ENCODE data around the gene MAPK10. TPM values are rescaled to one million over a fixed set of nuclear protein-coding genes. Genes with fewer than 3 reads are reported as not detected.

MAPK10 gene
- total and polyA plus RNA-seq, 7 experiments from 2014 or later = 0.54 TPM; not detected in 6

DNA sequence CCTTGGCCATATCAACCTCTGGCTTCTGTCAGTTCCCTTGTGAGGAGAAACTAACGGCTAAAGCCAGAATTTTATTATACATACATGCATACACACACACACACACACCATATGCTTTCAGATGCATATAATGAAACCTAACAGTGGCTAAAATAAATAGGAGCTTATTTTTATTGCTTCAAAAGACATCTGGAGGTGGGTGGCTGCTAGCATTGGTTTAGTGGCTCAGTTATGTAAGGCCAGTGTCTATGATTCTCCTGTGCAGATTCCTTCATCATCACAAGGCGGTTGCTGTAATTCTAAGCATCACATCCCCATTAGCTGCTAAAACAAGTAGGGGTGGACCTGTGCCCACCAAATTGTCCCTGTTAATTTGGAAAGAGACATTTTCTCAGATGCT lies 110.8 kb downstream of the MAPK10 start:
- Mint-ChIP-seq H3K27ac (no peak overlapping the region), H3K4me1 (no peaks in the 10 kb centered on the region), H3K4me3 (no peak overlapping the region), H3K9me3 (peaks cover 0 to 2% (median 0%) of the 10 kb centered on the region in 11 donors), H3K36me3 (no peaks in the 10 kb centered on the region), H3K27me3 (no peaks in the 10 kb centered on the region)
- DNase-seq (no peak), ATAC-seq (no peak)
- intact Hi-C loops (cut with micrococcal nuclease) = no loop called here
- ChIA-PET CTCF (no interaction called here), POLR2A (no interaction called here)
- Histone ChIP-seq H3K9me3 (ENCODE audit: control insufficient read depth in 2 of 3, low read length in 3 of 3) (no peaks in the 10 kb centered on the region), H3K27ac (ENCODE audit: low read depth, low read length) (no peak overlapping the region), H3K27me3 (ENCODE audit: control insufficient read depth in 2 of 2, insufficient read depth in 2 of 2, low read length in 2 of 2) (no peaks in the 10 kb centered on the region), H3K4me1 (ENCODE audit: control insufficient read depth in 2 of 2, insufficient read depth in 2 of 2, low read length in 2 of 2) (no peaks in the 10 kb centered on the region), H3K4me3 (ENCODE audit: low read length) (no peak overlapping the region), H3K36me3 (ENCODE audit: control insufficient read depth in 2 of 3, insufficient read depth in 3 of 3, low read length in 3 of 3) (no peaks in the 10 kb centered on the region)

DNA sequence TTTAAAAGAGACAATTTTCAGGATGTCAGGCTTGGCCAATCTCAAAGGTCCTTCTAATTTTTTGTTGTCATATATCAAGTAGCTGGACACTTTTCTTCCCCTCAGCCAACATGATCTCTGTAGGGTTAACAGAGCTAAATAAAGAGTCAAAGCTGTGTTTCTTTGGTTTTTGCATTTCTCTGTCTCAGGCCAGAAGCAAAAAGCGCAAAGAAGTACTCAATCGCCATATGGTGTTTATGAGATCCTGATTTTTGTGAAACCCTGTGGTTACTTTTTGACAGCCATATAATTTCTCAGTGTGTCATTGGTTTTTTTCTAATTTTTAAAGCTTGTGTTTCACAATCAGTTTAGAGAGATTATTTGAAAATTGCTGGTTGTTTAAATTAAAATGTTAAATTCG lies 111.9 kb downstream of the MAPK10 start:
- Histone ChIP-seq H3K4me3 (ENCODE audit: low read length) (no peak overlapping the region), H3K27me3 (ENCODE audit: control insufficient read depth in 2 of 2, insufficient read depth in 2 of 2, low read length in 2 of 2) (no peaks in the 10 kb centered on the region), H3K4me1 (ENCODE audit: control insufficient read depth in 2 of 2, insufficient read depth in 2 of 2, low read length in 2 of 2) (no peaks in the 10 kb centered on the region), H3K27ac (ENCODE audit: low read depth, low read length) (no peak overlapping the region), H3K9me3 (ENCODE audit: control insufficient read depth in 2 of 3, low read length in 3 of 3) (no peaks in the 10 kb centered on the region), H3K36me3 (ENCODE audit: control insufficient read depth in 2 of 3, insufficient read depth in 3 of 3, low read length in 3 of 3) (no peaks in the 10 kb centered on the region)
- H3K4me1 Mint-ChIP-seq = no peaks in the 10 kb centered on the region
- H3K27ac Mint-ChIP-seq = no peak overlapping the region
- intact Hi-C loops (cut with micrococcal nuclease) = no loop called here
- DNase-seq = no peak
- H3K27me3 Mint-ChIP-seq = no peaks in the 10 kb centered on the region
- ChIA-PET CTCF (no interaction called here), POLR2A (no interaction called here)
- H3K9me3 Mint-ChIP-seq = peaks cover 0 to 12% (median 4%) of the 10 kb centered on the region in 11 donors
- no peak for ATAC-seq
- no peak overlapping the region for H3K4me3 Mint-ChIP-seq
- no peaks in the 10 kb centered on the region for H3K36me3 Mint-ChIP-seq

DNA sequence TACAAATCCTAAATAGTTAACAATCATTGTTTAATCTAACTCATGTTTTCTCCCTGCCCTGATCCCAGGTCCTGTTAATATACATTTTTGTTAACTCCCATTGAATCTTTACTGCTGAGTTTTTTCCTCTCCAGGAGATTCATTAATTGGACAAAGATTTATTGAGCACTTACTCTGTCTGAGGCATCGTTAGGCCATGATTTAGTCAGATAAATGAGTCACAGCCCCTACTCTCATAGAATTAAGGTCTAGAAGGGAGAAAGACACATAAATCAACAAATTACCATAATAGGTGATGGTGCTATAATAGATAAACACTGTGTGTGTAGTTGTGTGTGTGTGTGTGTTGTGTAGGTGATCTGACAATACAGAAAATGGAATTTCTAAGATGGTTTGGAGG lies 112.5 kb downstream of the MAPK10 start:
- intact Hi-C loops (cut with micrococcal nuclease) = no loop called here
- Histone ChIP-seq H3K4me1 (ENCODE audit: control insufficient read depth in 2 of 2, insufficient read depth in 2 of 2, low read length in 2 of 2) (no peaks in the 10 kb centered on the region), H3K9me3 (ENCODE audit: control insufficient read depth in 2 of 3, low read length in 3 of 3) (no peaks in the 10 kb centered on the region), H3K27me3 (ENCODE audit: control insufficient read depth in 2 of 2, insufficient read depth in 2 of 2, low read length in 2 of 2) (no peaks in the 10 kb centered on the region), H3K27ac (ENCODE audit: low read depth, low read length) (no peak overlapping the region), H3K36me3 (ENCODE audit: control insufficient read depth in 2 of 3, insufficient read depth in 3 of 3, low read length in 3 of 3) (no peaks in the 10 kb centered on the region), H3K4me3 (ENCODE audit: low read length) (no peak overlapping the region)
- Mint-ChIP-seq H3K4me1 (no peaks in the 10 kb centered on the region), H3K27me3 (no peaks in the 10 kb centered on the region), H3K27ac (no peak overlapping the region), H3K36me3 (no peaks in the 10 kb centered on the region), H3K9me3 (peaks cover 0 to 12% (median 4%) of the 10 kb centered on the region in 11 donors), H3K4me3 (no peak overlapping the region)
- no peak for DNase-seq
- CTCF ChIA-PET = no interaction called here
- POLR2A ChIA-PET = no interaction called here
- no peak for ATAC-seq

DNA sequence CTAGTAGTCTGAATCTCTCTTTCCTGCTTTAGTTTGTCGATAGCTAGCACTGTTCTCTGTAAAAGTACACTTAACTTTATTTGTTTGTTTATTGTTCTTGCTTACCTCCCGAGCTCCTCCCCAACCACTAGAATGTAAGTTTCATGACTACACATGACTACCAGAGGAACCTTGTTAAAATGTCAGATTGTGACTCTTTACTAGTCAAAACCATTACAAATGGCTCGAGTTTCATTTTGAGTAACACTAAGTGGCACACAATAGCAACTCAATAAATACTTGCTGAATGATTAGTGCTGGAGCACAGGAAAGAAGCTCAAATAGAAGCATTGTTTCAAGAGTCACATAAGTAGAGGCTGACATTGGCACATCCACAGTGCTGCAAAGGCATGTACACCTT lies 116.1 kb downstream of the MAPK10 start:
- no peak for DNase-seq
- CTCF ChIA-PET = no interaction called here
- ATAC-seq = no peak
- Histone ChIP-seq H3K27me3 (ENCODE audit: control insufficient read depth in 2 of 2, insufficient read depth in 2 of 2, low read length in 2 of 2) (no peaks in the 10 kb centered on the region), H3K36me3 (ENCODE audit: control insufficient read depth in 2 of 3, insufficient read depth in 3 of 3, low read length in 3 of 3) (no peaks in the 10 kb centered on the region), H3K4me3 (ENCODE audit: low read length) (no peak overlapping the region), H3K4me1 (ENCODE audit: control insufficient read depth in 2 of 2, insufficient read depth in 2 of 2, low read length in 2 of 2) (no peaks in the 10 kb centered on the region), H3K27ac (ENCODE audit: low read depth, low read length) (no peak overlapping the region), H3K9me3 (ENCODE audit: control insufficient read depth in 2 of 3, low read length in 3 of 3) (no peaks in the 10 kb centered on the region)
- peaks cover 0 to 3% (median 0%) of the 10 kb centered on the region in 5 donors for H3K36me3 Mint-ChIP-seq
- intact Hi-C loops (cut with micrococcal nuclease) = no loop called here
- no peaks in the 10 kb centered on the region for H3K27me3 Mint-ChIP-seq
- no peak overlapping the region for H3K27ac Mint-ChIP-seq
- H3K4me3 Mint-ChIP-seq = no peak overlapping the region
- no peaks in the 10 kb centered on the region for H3K4me1 Mint-ChIP-seq
- POLR2A ChIA-PET = no interaction called here
- H3K9me3 Mint-ChIP-seq = peaks cover 3 to 27% (median 6%) of the 10 kb centered on the region in 11 donors

DNA sequence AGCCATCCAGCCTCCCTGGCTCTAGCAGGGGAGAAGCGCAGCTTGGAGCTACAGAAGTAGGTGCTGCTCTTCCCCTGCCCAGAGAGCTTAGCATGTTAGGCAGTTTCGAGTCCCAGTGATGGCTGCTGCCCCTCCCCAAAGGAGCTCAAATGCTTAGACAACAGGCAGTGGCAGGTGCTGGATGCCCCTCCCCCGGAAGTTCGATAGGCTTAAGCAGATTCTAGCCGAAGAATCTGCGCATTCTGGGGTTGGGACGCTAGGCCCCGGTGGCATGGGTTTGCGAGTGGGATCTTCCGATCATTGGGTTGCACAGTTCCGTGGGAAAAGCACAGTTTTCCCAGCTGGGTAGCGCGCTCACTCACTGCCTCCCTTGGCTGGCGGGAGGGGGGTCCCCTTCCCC lies 117.2 kb downstream of the MAPK10 start:
- Histone ChIP-seq H3K4me1 (ENCODE audit: control insufficient read depth in 2 of 2, insufficient read depth in 2 of 2, low read length in 2 of 2) (no peaks in the 10 kb centered on the region), H3K36me3 (ENCODE audit: control insufficient read depth in 2 of 3, insufficient read depth in 3 of 3, low read length in 3 of 3) (no peaks in the 10 kb centered on the region), H3K9me3 (ENCODE audit: control insufficient read depth in 2 of 3, low read length in 3 of 3) (no peaks in the 10 kb centered on the region), H3K4me3 (ENCODE audit: low read length) (no peak overlapping the region), H3K27ac (ENCODE audit: low read depth, low read length) (no peak overlapping the region), H3K27me3 (ENCODE audit: control insufficient read depth in 2 of 2, insufficient read depth in 2 of 2, low read length in 2 of 2) (no peaks in the 10 kb centered on the region)
- Mint-ChIP-seq H3K9me3 (peaks cover 4 to 31% (median 9%) of the 10 kb centered on the region in 11 donors), H3K36me3 (peaks cover 0 to 3% (median 0%) of the 10 kb centered on the region in 5 donors), H3K27ac (no peak overlapping the region), H3K4me3 (no peak overlapping the region), H3K27me3 (no peaks in the 10 kb centered on the region), H3K4me1 (no peaks in the 10 kb centered on the region)
- CTCF ChIA-PET = no interaction called here
- intact Hi-C loops (cut with micrococcal nuclease) = no loop called here
- no peak for DNase-seq
- POLR2A ChIA-PET = no interaction called here
- ATAC-seq = no peak

DNA sequence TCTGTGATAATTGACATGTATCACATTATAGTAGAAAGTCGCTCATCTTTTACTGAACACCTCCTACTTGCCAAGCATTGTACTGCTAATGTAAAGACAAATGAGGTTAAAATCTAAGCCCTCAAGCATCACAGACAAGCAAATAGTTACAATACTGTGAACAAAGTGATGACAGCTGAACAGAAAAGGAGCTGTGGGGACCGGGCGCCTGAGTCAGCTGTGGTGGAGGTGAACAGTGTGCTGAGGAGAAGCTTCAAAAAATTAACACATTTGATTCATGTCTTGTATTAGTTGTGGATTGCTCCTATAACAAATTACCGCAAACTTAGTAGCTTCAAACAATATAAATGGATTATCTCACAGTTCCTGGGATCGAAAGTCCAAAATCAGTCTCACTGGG lies 124.3 kb downstream of the MAPK10 start:
- CTCF ChIA-PET = no interaction called here
- Histone ChIP-seq H3K27ac (ENCODE audit: low read depth, low read length) (no peak overlapping the region), H3K4me3 (ENCODE audit: low read length) (no peak overlapping the region), H3K27me3 (ENCODE audit: control insufficient read depth in 2 of 2, insufficient read depth in 2 of 2, low read length in 2 of 2) (no peaks in the 10 kb centered on the region), H3K36me3 (ENCODE audit: control insufficient read depth in 2 of 3, insufficient read depth in 3 of 3, low read length in 3 of 3) (no peaks in the 10 kb centered on the region), H3K4me1 (ENCODE audit: control insufficient read depth in 2 of 2, insufficient read depth in 2 of 2, low read length in 2 of 2) (no peaks in the 10 kb centered on the region), H3K9me3 (ENCODE audit: control insufficient read depth in 2 of 3, low read length in 3 of 3) (no peaks in the 10 kb centered on the region)
- no peaks in the 10 kb centered on the region for H3K4me1 Mint-ChIP-seq
- H3K36me3 Mint-ChIP-seq = peaks cover 0 to 3% (median 0%) of the 10 kb centered on the region in 5 donors
- DNase-seq (no peak), ATAC-seq (no peak)
- POLR2A ChIA-PET = no interaction called here
- no peaks in the 10 kb centered on the region for H3K27me3 Mint-ChIP-seq
- intact Hi-C loops (cut with micrococcal nuclease) = no loop called here
- H3K4me3 Mint-ChIP-seq = no peak overlapping the region
- H3K9me3 Mint-ChIP-seq = peaks cover 0 to 31% (median 8%) of the 10 kb centered on the region in 11 donors
- no peak overlapping the region for H3K27ac Mint-ChIP-seq

DNA sequence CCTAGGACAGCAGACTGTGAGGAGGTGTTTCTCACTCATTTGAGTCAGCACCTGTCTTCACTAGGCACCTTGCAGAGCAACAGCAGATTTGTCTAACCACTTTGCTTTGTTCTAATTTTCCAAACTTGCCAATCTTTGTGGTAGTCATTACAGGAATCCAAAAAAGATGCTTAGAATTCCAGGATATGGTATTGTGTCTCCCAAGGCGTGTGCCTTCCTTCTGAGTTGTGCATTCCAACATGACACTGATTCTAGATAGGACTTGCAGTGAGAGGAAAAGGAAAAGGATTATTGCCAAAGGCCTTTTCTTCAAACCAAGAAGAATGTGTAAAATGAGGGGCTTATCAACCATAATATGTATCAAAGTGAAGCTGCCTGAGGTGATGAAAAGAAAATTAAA lies 126.2 kb downstream of the MAPK10 start:
- Histone ChIP-seq H3K4me1 (ENCODE audit: control insufficient read depth in 2 of 2, insufficient read depth in 2 of 2, low read length in 2 of 2) (no peaks in the 10 kb centered on the region), H3K9me3 (ENCODE audit: control insufficient read depth in 2 of 3, low read length in 3 of 3) (no peaks in the 10 kb centered on the region), H3K27ac (ENCODE audit: low read depth, low read length) (no peak overlapping the region), H3K27me3 (ENCODE audit: control insufficient read depth in 2 of 2, insufficient read depth in 2 of 2, low read length in 2 of 2) (no peaks in the 10 kb centered on the region), H3K4me3 (ENCODE audit: low read length) (no peak overlapping the region), H3K36me3 (ENCODE audit: control insufficient read depth in 2 of 3, insufficient read depth in 3 of 3, low read length in 3 of 3) (no peaks in the 10 kb centered on the region)
- Mint-ChIP-seq H3K4me1 (no peaks in the 10 kb centered on the region), H3K4me3 (no peak overlapping the region), H3K36me3 (no peaks in the 10 kb centered on the region), H3K27me3 (no peaks in the 10 kb centered on the region), H3K9me3 (peaks cover 0 to 21% (median 4%) of the 10 kb centered on the region in 11 donors), H3K27ac (no peak overlapping the region)
- ChIA-PET POLR2A (no interaction called here), CTCF (no interaction called here)
- intact Hi-C loops (cut with micrococcal nuclease) = no loop called here
- DNase-seq = no peak
- ATAC-seq = no peak
